ENCODE measurements around the gene OR13C8. TPM values are rescaled to one million over a fixed set of nuclear protein-coding genes. Genes with fewer than 3 reads are reported as not detected.

OR13C8 gene, protein sequence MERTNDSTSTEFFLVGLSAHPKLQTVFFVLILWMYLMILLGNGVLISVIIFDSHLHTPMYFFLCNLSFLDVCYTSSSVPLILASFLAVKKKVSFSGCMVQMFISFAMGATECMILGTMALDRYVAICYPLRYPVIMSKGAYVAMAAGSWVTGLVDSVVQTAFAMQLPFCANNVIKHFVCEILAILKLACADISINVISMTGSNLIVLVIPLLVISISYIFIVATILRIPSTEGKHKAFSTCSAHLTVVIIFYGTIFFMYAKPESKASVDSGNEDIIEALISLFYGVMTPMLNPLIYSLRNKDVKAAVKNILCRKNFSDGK
- not detected in 2 replicates for total RNA-seq

DNA sequence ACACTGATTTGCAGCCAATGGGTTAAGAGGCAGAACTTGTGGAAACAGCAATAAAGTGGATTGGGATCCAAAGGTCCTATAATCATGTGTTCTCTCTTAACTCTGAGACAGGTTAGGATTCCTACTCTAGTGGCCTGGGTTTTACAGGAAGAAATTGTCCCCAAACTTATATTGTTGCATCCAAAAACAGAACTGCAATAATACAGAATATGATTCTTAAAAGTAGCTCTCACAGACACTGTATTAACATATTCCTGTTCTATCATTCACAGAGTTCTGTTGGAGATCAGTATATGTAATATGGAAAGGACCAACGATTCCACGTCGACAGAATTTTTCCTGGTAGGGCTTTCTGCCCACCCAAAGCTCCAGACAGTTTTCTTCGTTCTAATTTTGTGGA lies at the start of gene OR13C8:
OR13C8 (plus strand) TSS at position 301 of the 400 bp plus-strand sequence; CDS start at position 301, 0 bp downstream.

DNA sequence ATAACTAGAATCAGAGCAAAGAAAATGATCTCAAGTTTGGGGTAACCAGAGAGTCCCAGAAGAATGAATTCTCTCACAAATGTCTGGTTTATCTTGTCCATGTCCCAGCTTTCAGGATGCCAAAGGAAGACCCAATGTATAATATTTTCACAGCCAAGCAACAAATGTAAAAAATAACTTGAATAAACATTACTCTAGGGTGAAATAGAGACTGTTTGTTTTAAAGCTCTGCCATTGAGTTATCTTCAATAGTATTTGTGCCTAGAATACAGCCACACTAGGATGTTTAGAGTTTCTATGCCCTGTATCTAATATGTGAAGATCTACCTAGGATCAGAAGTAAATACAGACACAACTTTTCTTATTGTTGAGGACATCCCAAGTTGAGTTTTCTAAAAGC lies 41.9 kb upstream of the OR13C8 start, which contains the start of gene OR13C4:
OR13C4 (minus strand) TSS at position 101 of the 400 bp plus-strand sequence; CDS start at position 101, 0 bp downstream.

DNA sequence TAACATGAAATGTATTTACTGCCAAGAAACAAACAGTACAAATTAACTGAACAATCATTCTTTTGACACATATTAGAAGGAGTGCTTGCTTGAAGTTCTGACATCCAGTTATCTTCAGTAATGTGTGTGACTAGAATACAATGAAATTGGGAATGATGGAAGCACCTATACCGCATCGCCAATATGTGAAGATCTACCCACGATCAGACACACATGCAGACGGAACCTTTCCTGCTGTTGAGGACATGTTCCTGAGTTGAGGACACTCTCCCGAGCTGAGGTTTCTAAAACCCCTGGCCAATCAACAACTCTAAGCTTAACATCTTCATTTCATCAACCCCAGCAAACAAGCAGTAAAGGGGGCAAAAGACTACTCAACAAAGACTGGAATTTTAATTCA lies 32.2 kb upstream of the OR13C8 start, which contains the start of gene OR13C3:
OR13C3 (minus strand) TSS at position 101 of the 400 bp plus-strand sequence. CDS start 133 bp downstream, outside the sequence.

DNA sequence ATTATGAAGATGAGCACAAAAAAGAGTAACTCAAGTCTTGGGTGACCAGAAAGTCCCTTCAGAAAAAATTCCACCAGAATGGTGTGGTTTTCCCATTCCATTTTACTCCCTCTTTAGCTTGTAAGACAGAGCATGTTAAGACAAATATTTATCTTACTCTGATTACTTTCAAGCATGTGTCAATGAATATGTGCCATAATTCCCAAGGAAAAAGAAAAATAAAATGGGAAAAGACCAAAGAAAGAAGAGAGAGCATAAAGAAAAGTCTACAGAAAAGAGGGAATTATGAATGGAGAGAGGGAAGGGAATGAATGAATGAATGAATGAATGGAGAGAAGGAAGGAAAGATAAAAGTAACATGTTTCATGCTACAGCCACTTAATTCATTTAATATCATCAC lies 30.3 kb downstream of the OR13C8 start, which contains the start of gene OR13C5:
OR13C5 (minus strand) TSS at position 101 of the 400 bp plus-strand sequence; CDS start at position 101, 0 bp downstream.

DNA sequence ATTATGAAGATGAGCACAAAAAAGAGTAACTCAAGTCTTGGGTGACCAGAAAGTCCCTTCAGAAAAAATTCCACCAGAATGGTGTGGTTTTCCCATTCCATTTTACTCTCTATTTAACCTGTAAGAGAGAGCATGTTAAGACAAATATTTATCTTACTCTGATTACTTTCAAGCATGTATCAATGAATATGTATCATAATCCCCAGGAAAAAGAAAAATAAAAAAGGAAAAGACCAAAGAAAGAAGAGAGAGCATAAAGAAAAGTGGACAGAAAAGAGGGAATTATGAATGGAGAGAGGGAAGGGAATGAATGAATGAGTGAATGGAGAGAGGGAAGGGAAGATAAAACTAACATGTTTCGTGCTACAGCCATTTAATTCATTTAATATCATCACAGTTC lies 36.6 kb downstream of the OR13C8 start, which contains the start of gene OR13C2:
OR13C2 (minus strand) TSS at position 101 of the 400 bp plus-strand sequence; CDS start at position 101, 0 bp downstream.

DNA sequence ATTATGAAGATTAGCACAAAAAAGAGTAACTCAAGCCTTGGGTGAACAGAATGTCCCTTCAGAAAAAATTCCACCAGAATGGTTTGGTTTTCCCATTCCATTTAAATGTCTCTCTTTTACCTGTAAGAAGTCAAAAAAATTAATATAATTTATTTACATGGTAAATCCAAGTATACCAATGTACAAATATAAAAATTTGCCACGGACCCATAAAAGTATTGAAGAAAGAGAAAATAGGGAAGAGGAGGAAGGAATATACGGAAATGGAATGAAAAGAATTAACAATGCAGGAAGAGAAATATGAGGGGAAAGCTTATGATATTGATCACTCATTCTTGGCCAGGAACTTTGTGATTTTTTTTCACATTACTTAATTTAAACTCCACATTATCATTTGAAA lies 49.1 kb downstream of the OR13C8 start, which contains the start of gene OR13C9:
OR13C9 (minus strand) TSS at position 101 of the 400 bp plus-strand sequence; CDS start at position 101, 0 bp downstream.

Other genes with a start within 250 kb of the OR13C8 start
- gene OR13F1, start 64.9 kb upstream of the OR13C8 start, total RNA-seq, result not detected in 2 replicates
- not detected in 2 replicates for gene OR13C4, start 42.0 kb upstream of the OR13C8 start, total RNA-seq
- not detected in 2 replicates for gene OR13C3, start 32.3 kb upstream of the OR13C8 start, total RNA-seq
- gene OR13C5, start 30.2 kb downstream of the OR13C8 start, total RNA-seq, result not detected in 2 replicates
- gene OR13C2, start 36.5 kb downstream of the OR13C8 start, total RNA-seq, result not detected in 2 replicates
- not detected in 2 replicates for gene OR13C9, start 49.0 kb downstream of the OR13C8 start, total RNA-seq
- not detected in 2 replicates for gene OR13D1, start 125.3 kb downstream of the OR13C8 start, total RNA-seq
- 24.3 and 49.5 TPM in 2 replicates for gene NIPSNAP3A, start 178.5 kb downstream of the OR13C8 start, total RNA-seq
- gene NIPSNAP3B, start 195.0 kb downstream of the OR13C8 start, total RNA-seq, result 0.39 and 0.65 TPM in 2 replicates

Measured in placental epithelial cell (primary cell).